Bronchial epithelial cell (primary cell): ENCODE results near the gene LRRC75A. TPM values are rescaled to one million over a fixed set of nuclear protein-coding genes. Genes with fewer than 3 reads are reported as not detected.

ENCODE experiments used
- DNase-seq: peaks from one replicate; pipeline ENCODE4 v3.0.0-alpha.2; 2010; ENCODE audit warnings: low read depth
- FAIRE-seq: peaks from 2 replicates; lab custom pipeline; 2011; peaks lifted over from hg19 to GRCh38; lab: Jason Lieb, UNC
- H3K27me3 ChIP-seq: 2 replicates; pipeline ENCODE4 v1.5.1; 2011; ENCODE audit warnings: low read length; ENCODE audit not compliant: control insufficient read depth, insufficient read depth
- H3K36me3 ChIP-seq: 2 replicates; pipeline ENCODE4 v1.5.1; 2011; ENCODE audit warnings: low read length; ENCODE audit not compliant: control insufficient read depth, insufficient read depth
- H3K4me3 ChIP-seq: 2 replicates; pipeline ENCODE4 v1.5.1; 2011; ENCODE audit warnings: mild to moderate bottlenecking, low read depth, low read length, control low read depth
- CTCF ChIP-seq: IDR thresholded peaks from 2 replicates; pipeline ENCODE4 v1.5.1; 2011; ENCODE audit warnings: mild to moderate bottlenecking, moderate library complexity, low read length, control low read depth, inconsistent platforms; ENCODE audit not compliant: insufficient read depth, severe bottlenecking
- total RNA-seq: library from RNA; depleted of rRNA; stranded (reverse); fragments of >200 nt; gene quantifications from 2 replicates; pipeline ENCODE4 v1.2.1, GENCODE V29; 2014

The LRRC75A gene
- total RNA-seq, 1 donor from 2014 or later: not detected

DNA sequence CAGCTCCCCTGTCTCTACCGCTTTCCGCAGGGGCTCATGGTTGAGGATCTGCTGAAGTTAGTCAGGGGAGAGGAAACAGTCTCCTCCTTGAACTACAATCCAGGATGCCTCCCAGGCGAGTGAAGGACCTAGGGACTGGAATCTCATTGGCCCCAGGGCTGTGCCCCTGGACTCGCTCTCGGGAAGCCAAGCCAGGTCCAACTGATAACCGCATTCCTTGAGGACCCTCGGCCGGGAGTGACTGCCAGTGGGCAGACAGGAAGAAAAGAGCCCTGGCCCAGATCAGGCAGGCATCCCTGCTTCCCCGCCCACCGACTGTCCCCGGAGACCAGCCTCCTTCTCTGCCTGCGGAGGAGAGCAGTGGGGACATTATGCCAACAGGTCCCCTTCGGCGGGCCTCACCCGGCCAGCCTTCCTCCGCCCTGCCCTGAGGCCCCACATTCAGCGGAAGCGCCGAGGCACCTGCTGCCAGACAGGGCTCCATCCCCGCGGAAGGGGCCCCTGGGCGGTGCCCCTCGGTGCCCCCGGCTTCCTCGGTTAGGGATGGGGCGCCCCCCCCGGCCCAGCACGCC, 776 bp downstream of the LRRC75A start:
- H3K4me3 ChIP-seq: no peak overlapping the region
- FAIRE-seq: no peak

GRCh38 chr17:16489431-16489830, 2.6 kb downstream of the LRRC75A start:
- TF ChIP-seq CTCF: no peak
- no peak overlapping the region for H3K4me3 ChIP-seq
- peaks cover 37% of the 10 kb centered on the region for H3K27me3 ChIP-seq
- DNase-seq (no peak), FAIRE-seq (no peak)
- no peaks in the 10 kb centered on the region for H3K36me3 ChIP-seq

More for the DNA sequence above, 776 bp downstream of the LRRC75A start:
- DNase-seq: no peak
- no peak for TF ChIP-seq CTCF
- Histone ChIP-seq H3K27me3 (peaks cover 43% of the 10 kb centered on the region), H3K36me3 (no peaks in the 10 kb centered on the region)

GRCh38 chr17:16488968-16489337, 3.0 kb downstream of the LRRC75A start:
- TF ChIP-seq CTCF: no peak
- DNase-seq: no peak
- Histone ChIP-seq H3K36me3 (no peaks in the 10 kb centered on the region), H3K4me3 (no peak overlapping the region), H3K27me3 (peaks cover 37% of the 10 kb centered on the region)
- no peak for FAIRE-seq

- DNase-seq (no peak), FAIRE-seq (peak; percentile 72)
- H3K4me3 ChIP-seq: no peak overlapping the region
- H3K36me3 ChIP-seq: no peaks in the 10 kb centered on the region
- H3K27me3 ChIP-seq: peaks cover 37% of the 10 kb centered on the region
- TF ChIP-seq CTCF: no peak
Observed at GRCh38 chr17:16488186-16488967, 3.6 kb downstream of the LRRC75A start.

- peak; percentile 57 for DNase-seq
- peak; percentile 60 for FAIRE-seq
- TF ChIP-seq CTCF: no peak
- no peaks in the 10 kb centered on the region for H3K36me3 ChIP-seq
- H3K4me3 ChIP-seq: no peak overlapping the region
- H3K27me3 ChIP-seq: peaks cover 31% of the 10 kb centered on the region
Observed at GRCh38 chr17:16486373-16487250, 5.4 kb downstream of the LRRC75A start.
